ENCODE measurements around the gene TMEM37. TPM values are rescaled to one million over a fixed set of nuclear protein-coding genes. Genes with fewer than 3 reads are reported as not detected.

The TMEM37 gene
- polyA plus RNA-seq, 2 donors, result 3.4 to 4.0 TPM

DNA sequence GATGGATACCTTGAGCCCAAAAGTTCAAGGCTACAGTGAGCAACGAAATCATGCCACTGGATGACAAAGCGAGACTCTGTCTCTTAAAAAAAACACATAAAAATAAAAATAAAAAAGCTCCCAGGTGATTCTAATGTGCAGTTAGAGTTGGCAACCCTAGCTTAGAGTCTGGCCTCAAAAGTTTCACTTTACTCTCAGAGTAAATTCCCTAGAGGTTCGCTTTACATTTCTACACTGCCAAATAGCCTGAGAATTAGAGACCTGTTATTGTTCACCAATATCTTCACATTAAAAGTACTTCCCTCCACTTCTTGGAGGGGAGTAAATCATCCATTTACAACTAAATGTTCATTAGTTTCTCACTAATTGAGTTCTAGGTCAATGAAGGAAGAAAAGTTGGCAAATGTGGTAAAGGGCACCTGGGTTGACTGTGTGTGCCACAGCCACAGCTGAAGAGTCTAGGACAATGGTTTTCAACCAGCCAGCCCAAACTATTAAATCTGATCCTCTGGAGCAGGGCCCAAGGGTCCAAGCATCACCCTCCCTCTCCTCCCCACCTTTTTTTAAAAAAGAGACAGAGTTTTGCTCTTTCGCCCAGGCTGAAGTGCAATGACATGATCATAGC, 15.2 kb upstream of the TMEM37 start:
- Histone ChIP-seq H3K27ac (ENCODE audit: low read depth in 2 of 2, low read length in 1 of 2) (no peak overlapping the region), H3K4me1 (ENCODE audit: control insufficient read depth in 2 of 2, insufficient read depth in 2 of 2, low read length in 1 of 2) (no peaks in the 10 kb centered on the region), H3K9me3 (ENCODE audit: control insufficient read depth in 2 of 2, insufficient read depth in 1 of 2, low read depth in 1 of 2, low read length in 1 of 2) (no peaks in the 10 kb centered on the region), H3K4me3 (ENCODE audit: low read depth in 1 of 2, low read length in 2 of 2) (no peak overlapping the region), H3K36me3 (ENCODE audit: control insufficient read depth in 2 of 2, insufficient read depth in 2 of 2, low read length in 1 of 2) (no peaks in the 10 kb centered on the region), H3K27me3 (ENCODE audit: control insufficient read depth in 1 of 2, insufficient read depth in 2 of 2, low read length in 2 of 2) (no peaks in the 10 kb centered on the region)
- WGBS, 2 donors, result 83 to 89% methylated on average over 4 of the region's 4 CpGs

DNA sequence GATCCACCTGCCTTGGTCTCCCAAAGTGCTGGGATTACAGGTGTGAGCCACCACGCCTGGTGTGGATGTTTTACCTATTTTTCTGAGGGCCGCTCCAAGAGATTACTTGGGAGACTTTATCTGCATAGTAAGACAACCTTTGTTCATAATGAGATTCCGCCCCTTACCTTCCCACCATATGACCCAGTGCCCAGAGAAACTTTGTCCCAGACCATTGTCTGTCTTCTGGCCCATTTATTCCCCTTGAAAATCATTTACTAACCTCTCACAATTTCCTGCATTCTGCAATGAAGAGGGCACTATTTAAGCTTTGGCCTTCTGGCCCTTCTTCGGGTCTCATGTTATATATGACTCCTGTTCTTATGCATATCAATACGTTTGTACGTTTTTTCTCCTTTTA, 13.7 kb upstream of the TMEM37 start:
- WGBS, 2 donors, result 91 to 94% methylated on average over 6 of the region's 6 CpGs
- Histone ChIP-seq H3K4me3 (ENCODE audit: low read depth in 1 of 2, low read length in 2 of 2) (no peak overlapping the region), H3K4me1 (ENCODE audit: control insufficient read depth in 2 of 2, insufficient read depth in 2 of 2, low read length in 1 of 2) (peaks cover 0 to 1% of the 10 kb centered on the region in 2 donors), H3K27me3 (ENCODE audit: control insufficient read depth in 1 of 2, insufficient read depth in 2 of 2, low read length in 2 of 2) (no peaks in the 10 kb centered on the region), H3K27ac (ENCODE audit: low read depth in 2 of 2, low read length in 1 of 2) (no peak overlapping the region), H3K9me3 (ENCODE audit: control insufficient read depth in 2 of 2, insufficient read depth in 1 of 2, low read depth in 1 of 2, low read length in 1 of 2) (no peaks in the 10 kb centered on the region), H3K36me3 (ENCODE audit: control insufficient read depth in 2 of 2, insufficient read depth in 2 of 2, low read length in 1 of 2) (no peaks in the 10 kb centered on the region)

DNA sequence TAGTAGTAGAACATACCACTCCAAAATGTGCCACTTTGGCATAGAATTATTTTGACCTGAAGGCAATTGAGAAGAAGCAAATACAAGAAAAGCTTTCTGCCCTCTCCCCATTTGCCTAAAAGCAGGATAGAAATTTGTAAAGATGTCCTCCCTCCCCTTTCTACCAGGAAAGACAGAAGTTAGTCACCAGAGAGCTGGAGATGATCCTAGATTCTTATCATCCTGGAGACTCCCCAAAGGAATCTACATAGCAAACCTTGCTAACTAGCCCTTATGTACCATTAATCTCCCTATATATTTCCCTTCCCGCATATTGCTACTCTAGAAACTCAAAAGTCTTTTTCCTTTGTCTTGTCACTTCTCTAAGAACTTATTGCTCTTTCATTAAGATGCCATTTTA, 12.6 kb upstream of the TMEM37 start:
- Histone ChIP-seq H3K27me3 (ENCODE audit: control insufficient read depth in 1 of 2, insufficient read depth in 2 of 2, low read length in 2 of 2) (no peaks in the 10 kb centered on the region), H3K27ac (ENCODE audit: low read depth in 2 of 2, low read length in 1 of 2) (no peak overlapping the region), H3K4me3 (ENCODE audit: low read depth in 1 of 2, low read length in 2 of 2) (no peak overlapping the region), H3K4me1 (ENCODE audit: control insufficient read depth in 2 of 2, insufficient read depth in 2 of 2, low read length in 1 of 2) (peaks cover 0 to 2% of the 10 kb centered on the region in 2 donors), H3K36me3 (ENCODE audit: control insufficient read depth in 2 of 2, insufficient read depth in 2 of 2, low read length in 1 of 2) (no peaks in the 10 kb centered on the region), H3K9me3 (ENCODE audit: control insufficient read depth in 2 of 2, insufficient read depth in 1 of 2, low read depth in 1 of 2, low read length in 1 of 2) (no peaks in the 10 kb centered on the region)
- 86 to 93% methylated on average over 1 of the region's 1 CpG for WGBS, 2 donors

GRCh38 chr2:119419803-119420508, 11.7 kb upstream of the TMEM37 start:
- 70 to 71% methylated on average over 1 of the region's 1 CpG for WGBS, 2 donors
- peaks cover 0 to 2% of the 10 kb centered on the region in 2 donors for H3K4me1 ChIP-seq (ENCODE audit: control insufficient read depth in 2 of 2, insufficient read depth in 2 of 2, low read length in 1 of 2)
- no peaks in the 10 kb centered on the region for H3K27me3 ChIP-seq (ENCODE audit: control insufficient read depth in 1 of 2, insufficient read depth in 2 of 2, low read length in 2 of 2)
- H3K36me3 ChIP-seq (ENCODE audit: control insufficient read depth in 2 of 2, insufficient read depth in 2 of 2, low read length in 1 of 2), result no peaks in the 10 kb centered on the region
- H3K27ac ChIP-seq (ENCODE audit: low read depth in 2 of 2, low read length in 1 of 2), result no peak overlapping the region
- H3K9me3 ChIP-seq (ENCODE audit: control insufficient read depth in 2 of 2, insufficient read depth in 1 of 2, low read depth in 1 of 2, low read length in 1 of 2), result no peaks in the 10 kb centered on the region
- H3K4me3 ChIP-seq (ENCODE audit: low read depth in 1 of 2, low read length in 2 of 2), result no peak overlapping the region

GRCh38 chr2:119421304-119421703, 10.3 kb upstream of the TMEM37 start:
- Histone ChIP-seq H3K9me3 (ENCODE audit: control insufficient read depth in 2 of 2, insufficient read depth in 1 of 2, low read depth in 1 of 2, low read length in 1 of 2) (no peaks in the 10 kb centered on the region), H3K4me3 (ENCODE audit: low read depth in 1 of 2, low read length in 2 of 2) (no peak overlapping the region), H3K4me1 (ENCODE audit: control insufficient read depth in 2 of 2, insufficient read depth in 2 of 2, low read length in 1 of 2) (peaks cover 0 to 2% of the 10 kb centered on the region in 2 donors), H3K27me3 (ENCODE audit: control insufficient read depth in 1 of 2, insufficient read depth in 2 of 2, low read length in 2 of 2) (no peaks in the 10 kb centered on the region), H3K36me3 (ENCODE audit: control insufficient read depth in 2 of 2, insufficient read depth in 2 of 2, low read length in 1 of 2) (no peaks in the 10 kb centered on the region), H3K27ac (ENCODE audit: low read depth in 2 of 2, low read length in 1 of 2) (no peak overlapping the region)
- 95 to 98% methylated on average over 1 of the region's 1 CpG for WGBS, 2 donors

GRCh38 chr2:119421741-119422140, 9.9 kb upstream of the TMEM37 start:
- no peak overlapping the region for H3K27ac ChIP-seq (ENCODE audit: low read depth in 2 of 2, low read length in 1 of 2)
- no peak overlapping the region for H3K4me3 ChIP-seq (ENCODE audit: low read depth in 1 of 2, low read length in 2 of 2)
- peaks cover 0 to 4% of the 10 kb centered on the region in 2 donors for H3K4me1 ChIP-seq (ENCODE audit: control insufficient read depth in 2 of 2, insufficient read depth in 2 of 2, low read length in 1 of 2)
- no peaks in the 10 kb centered on the region for H3K27me3 ChIP-seq (ENCODE audit: control insufficient read depth in 1 of 2, insufficient read depth in 2 of 2, low read length in 2 of 2)
- no peaks in the 10 kb centered on the region for H3K36me3 ChIP-seq (ENCODE audit: control insufficient read depth in 2 of 2, insufficient read depth in 2 of 2, low read length in 1 of 2)
- H3K9me3 ChIP-seq (ENCODE audit: control insufficient read depth in 2 of 2, insufficient read depth in 1 of 2, low read depth in 1 of 2, low read length in 1 of 2), result no peaks in the 10 kb centered on the region

DNA sequence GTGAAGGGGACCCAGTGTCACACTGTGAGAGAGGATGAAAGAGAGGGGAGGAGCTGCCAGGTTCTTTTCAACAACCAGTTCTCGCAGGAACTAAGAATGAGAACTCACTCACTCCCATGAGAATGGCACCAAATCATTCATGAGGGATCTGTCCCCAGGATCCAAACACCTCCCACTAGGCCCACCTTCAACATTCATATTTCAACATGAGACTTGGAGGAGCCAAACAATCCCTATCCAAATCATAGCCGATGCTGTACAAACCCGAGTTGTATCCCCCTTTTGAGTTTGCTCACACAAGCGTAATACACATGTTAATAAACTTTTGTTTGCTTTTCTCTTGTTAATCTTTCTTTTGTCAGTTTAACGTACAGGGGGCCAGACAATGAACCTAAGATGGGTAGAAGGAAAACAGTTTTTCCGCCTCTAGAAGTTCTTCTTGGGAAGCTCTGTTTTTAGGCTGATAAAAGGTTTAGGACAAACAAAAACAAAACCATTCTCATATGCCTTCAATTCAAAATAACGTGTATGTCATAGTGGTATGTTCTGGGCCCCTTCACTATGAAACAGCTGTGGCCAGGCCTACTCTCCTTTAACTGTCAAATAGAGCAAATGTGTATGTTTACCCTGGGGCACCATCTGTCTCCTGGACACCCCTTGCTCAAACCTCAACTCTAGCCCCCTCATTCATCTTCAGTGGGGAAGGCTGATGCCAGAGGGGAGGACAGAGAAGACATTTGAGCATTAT, 9.1 kb upstream of the TMEM37 start:
- no peak overlapping the region for H3K27ac ChIP-seq (ENCODE audit: low read depth in 2 of 2, low read length in 1 of 2)
- 68 to 72% methylated on average over 7 of the region's 7 CpGs for WGBS, 2 donors
- no peaks in the 10 kb centered on the region for H3K36me3 ChIP-seq (ENCODE audit: control insufficient read depth in 2 of 2, insufficient read depth in 2 of 2, low read length in 1 of 2)
- H3K4me1 ChIP-seq (ENCODE audit: control insufficient read depth in 2 of 2, insufficient read depth in 2 of 2, low read length in 1 of 2), result peaks cover 0 to 9% of the 10 kb centered on the region in 2 donors
- H3K4me3 ChIP-seq (ENCODE audit: low read depth in 1 of 2, low read length in 2 of 2), result no peak overlapping the region
- H3K27me3 ChIP-seq (ENCODE audit: control insufficient read depth in 1 of 2, insufficient read depth in 2 of 2, low read length in 2 of 2), result no peaks in the 10 kb centered on the region
- H3K9me3 ChIP-seq (ENCODE audit: control insufficient read depth in 2 of 2, insufficient read depth in 1 of 2, low read depth in 1 of 2, low read length in 1 of 2), result no peaks in the 10 kb centered on the region

GRCh38 chr2:119423108-119423444, 8.6 kb upstream of the TMEM37 start:
- Histone ChIP-seq H3K9me3 (ENCODE audit: control insufficient read depth in 2 of 2, insufficient read depth in 1 of 2, low read depth in 1 of 2, low read length in 1 of 2) (no peaks in the 10 kb centered on the region), H3K4me1 (ENCODE audit: control insufficient read depth in 2 of 2, insufficient read depth in 2 of 2, low read length in 1 of 2) (peaks cover 0 to 9% of the 10 kb centered on the region in 2 donors), H3K27me3 (ENCODE audit: control insufficient read depth in 1 of 2, insufficient read depth in 2 of 2, low read length in 2 of 2) (no peaks in the 10 kb centered on the region), H3K36me3 (ENCODE audit: control insufficient read depth in 2 of 2, insufficient read depth in 2 of 2, low read length in 1 of 2) (no peaks in the 10 kb centered on the region), H3K4me3 (ENCODE audit: low read depth in 1 of 2, low read length in 2 of 2) (no peak overlapping the region), H3K27ac (ENCODE audit: low read depth in 2 of 2, low read length in 1 of 2) (no peak overlapping the region)
- 53 to 61% methylated on average over 2 of the region's 2 CpGs for WGBS, 2 donors

DNA sequence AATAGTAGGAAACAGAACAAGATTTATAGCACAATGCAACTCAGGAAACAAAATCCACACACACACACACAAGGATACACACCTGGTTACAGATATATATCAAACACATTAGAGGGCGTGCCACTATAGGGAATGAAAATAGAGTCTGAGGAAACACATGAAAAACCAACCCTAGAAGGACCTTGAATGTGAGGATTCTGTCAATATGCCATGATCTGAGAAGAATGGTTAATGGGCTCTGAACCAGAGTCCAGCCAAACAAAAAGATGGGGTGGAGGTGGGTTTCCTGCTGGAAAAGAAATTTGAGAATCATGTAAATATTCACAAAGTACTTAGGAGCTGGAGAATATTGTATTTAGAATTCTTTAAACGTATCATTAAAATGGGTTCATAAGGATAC, 7.8 kb upstream of the TMEM37 start:
- Histone ChIP-seq H3K27ac (ENCODE audit: low read depth in 2 of 2, low read length in 1 of 2) (no peak overlapping the region), H3K4me1 (ENCODE audit: control insufficient read depth in 2 of 2, insufficient read depth in 2 of 2, low read length in 1 of 2) (peaks cover 0 to 9% of the 10 kb centered on the region in 2 donors), H3K4me3 (ENCODE audit: low read depth in 1 of 2, low read length in 2 of 2) (no peak overlapping the region), H3K36me3 (ENCODE audit: control insufficient read depth in 2 of 2, insufficient read depth in 2 of 2, low read length in 1 of 2) (no peaks in the 10 kb centered on the region), H3K9me3 (ENCODE audit: control insufficient read depth in 2 of 2, insufficient read depth in 1 of 2, low read depth in 1 of 2, low read length in 1 of 2) (no peaks in the 10 kb centered on the region), H3K27me3 (ENCODE audit: control insufficient read depth in 1 of 2, insufficient read depth in 2 of 2, low read length in 2 of 2) (no peaks in the 10 kb centered on the region)
- WGBS, 2 donors, result 83 to 87% methylated on average over 2 of the region's 2 CpGs

Measured in esophagus (tissue), 2 donors.